Measurements from ENCODE around the gene SLC2A13.

The SLC2A13 gene

GRCh38 chr12:39782026-39782545 is 323.8 kb downstream of the SLC2A13 start (continued):
- TF ChIP-seq REST (tag by site-specific recombination; IDR thresholded peaks at IDR 0.05), result no peak
- TF ChIP-seq ZNF692 (tag by site-specific recombination; IDR thresholded peaks at IDR 0.05), result no peak
- TF ChIP-seq ZNF311 (tag by site-specific recombination; IDR thresholded peaks at IDR 0.05; ENCODE audit: borderline replicate concordance), result no peak
- no peak for TF ChIP-seq ZNF16 (tag by site-specific recombination; IDR thresholded peaks at IDR 0.05; ENCODE audit: low read depth)

GRCh38 chr12:39780913-39781446 is 324.9 kb downstream of the SLC2A13 start:
- CTCF ChIA-PET, result interaction anchor here (1.3 kb wide), 1 partner anchor 326 kb away, joined by 4 read pairs; no protein-coding TSS in a partner anchor
- no peak overlapping the region for H3K27ac ChIP-seq (ENCODE audit: extremely low read depth, low read depth, low read length)
- H3K36me3 ChIP-seq (ENCODE audit: control insufficient read depth in 2 of 2, insufficient read depth in 1 of 2, low read length in 2 of 2), result no peaks in the 10 kb centered on the region
- H3K4me1 ChIP-seq (ENCODE audit: control insufficient read depth, insufficient read depth, low read length), result peaks cover 9% of the 10 kb centered on the region; the same call in 1 of the 2 replicates
- H3K9me3 ChIP-seq (ENCODE audit: control insufficient read depth, insufficient read depth, low read depth, low read length), result no peaks in the 10 kb centered on the region
- POLR2A ChIA-PET, result no interaction called here
- no peak overlapping the region for H3K4me3 ChIP-seq (ENCODE audit: low read depth, low read length)
- TF ChIP-seq ZNF16 (tag by site-specific recombination; IDR thresholded peaks at IDR 0.05; ENCODE audit: low read depth) (no peak), ZNF311 (tag by site-specific recombination; IDR thresholded peaks at IDR 0.05; ENCODE audit: borderline replicate concordance) (no peak), ZNF202 (tag by site-specific recombination; IDR thresholded peaks at IDR 0.05; ENCODE audit: borderline replicate concordance) (no peak), ZFP41 (tag by site-specific recombination; IDR thresholded peaks at IDR 0.05; ENCODE audit: borderline replicate concordance) (no peak), ZXDB (tag by site-specific recombination; IDR thresholded peaks at IDR 0.05) (peak; percentile 72), HIC1 (tag by site-specific recombination; IDR thresholded peaks at IDR 0.05) (peak; percentile 72), ZNF274 (IDR thresholded peaks at IDR 0.05; ENCODE audit: low read length) (no peak), ZNF274 (tag by site-specific recombination; IDR thresholded peaks at IDR 0.05; ENCODE audit: borderline replicate concordance) (no peak), OVOL3 (tag by site-specific recombination; IDR thresholded peaks at IDR 0.05) (peak; percentile 89), ZNF391 (tag by site-specific recombination; IDR thresholded peaks at IDR 0.05; ENCODE audit: borderline replicate concordance, low read depth) (no peak), ZNF223 (tag by site-specific recombination; IDR thresholded peaks at IDR 0.05) (no peak), ZNF843 (tag by site-specific recombination; IDR thresholded peaks at IDR 0.05) (peak; percentile 95), ZNF146 (tag by site-specific recombination; IDR thresholded peaks at IDR 0.05) (no peak), ZNF580 (tag by site-specific recombination; IDR thresholded peaks at IDR 0.05) (no peak; the same call in none of the 2 replicates), ZNF548 (tag by site-specific recombination; IDR thresholded peaks at IDR 0.05) (no peak), ZSCAN4 (tag by site-specific recombination; IDR thresholded peaks at IDR 0.05) (no peak), ZNF155 (tag by site-specific recombination; IDR thresholded peaks at IDR 0.05) (no peak), KLF1 (tag by site-specific recombination; IDR thresholded peaks at IDR 0.05) (peak; percentile 96), ZNF623 (tag by site-specific recombination; IDR thresholded peaks at IDR 0.05) (no peak), ZNF530 (tag by site-specific recombination; IDR thresholded peaks at IDR 0.05; ENCODE audit: low read depth) (no peak), ZBTB48 (tag by site-specific recombination; IDR thresholded peaks at IDR 0.05) (no peak), ZBTB8A (tag by site-specific recombination; IDR thresholded peaks at IDR 0.05) (0 out of 2 replicates have a peak, but pooled peaks have one; percentile 23), ZNF585B (tag by site-specific recombination; IDR thresholded peaks at IDR 0.05) (no peak), ZNF19 (tag by site-specific recombination; IDR thresholded peaks at IDR 0.05; ENCODE audit: low read depth) (no peak), ZNF114 (tag by site-specific recombination; IDR thresholded peaks at IDR 0.05) (no peak), ZNF473 (tag by site-specific recombination; IDR thresholded peaks at IDR 0.05) (no peak), ZNF266 (tag by site-specific recombination; IDR thresholded peaks at IDR 0.05; ENCODE audit: low read depth) (no peak)

Measured in HEK293 (cell line).